Liver (tissue), 3 donors: ENCODE results near the gene TIE1.

ENCODE experiments used
- ATF3 ChIP-seq: IDR thresholded peaks from 2 replicates; pipeline ENCODE4 v1.6.1; 2016; ENCODE audit warnings: antibody characterized with exemption
- CTCF ChIP-seq: fragments of 150-350 bp; IDR thresholded peaks from 2 replicates; pipeline ENCODE4 v1.5.1; 2017; ENCODE audit warnings: improper control_type of control experiment, low read depth, low read length; ENCODE audit not compliant: missing input control
- EGR1 ChIP-seq, 2 donors: IDR thresholded peaks; 2 replicates each; pipeline ENCODE4 v1.6.1; 2016 to 2018; ENCODE audit warnings: antibody characterized with exemption in 2 of 2, low read depth in 2 of 2
- FOXA1 ChIP-seq: IDR thresholded peaks from 2 replicates; pipeline ENCODE4 v1.6.1; 2016; ENCODE audit warnings: antibody characterized with exemption
- GABPA ChIP-seq, 2 donors: IDR thresholded peaks in 1 of 2; conservative IDR thresholded peaks in 1 of 2; 2 replicates each; pipeline ENCODE4 v1.6.1; 2016; ENCODE audit warnings: antibody characterized with exemption in 2 of 2, mild to moderate bottlenecking in 1 of 2, moderate library complexity in 1 of 2
- HNF4A ChIP-seq, 2 donors: conservative IDR thresholded peaks; 2 replicates each; pipeline ENCODE4 v1.6.1; 2016; ENCODE audit warnings: antibody characterized with exemption in 2 of 2, mild to moderate bottlenecking in 2 of 2
- HNF4G ChIP-seq: IDR thresholded peaks from 2 replicates; pipeline ENCODE4 v1.6.1; 2016; ENCODE audit warnings: antibody characterized with exemption
- RAD21 ChIP-seq, 2 donors: IDR thresholded peaks; 2 replicates each; pipeline ENCODE4 v1.6.1; 2016; ENCODE audit warnings: antibody characterized with exemption in 2 of 2, mild to moderate bottlenecking in 2 of 2
- REST ChIP-seq: IDR thresholded peaks from 2 replicates; pipeline ENCODE4 v1.6.1; 2016; ENCODE audit warnings: antibody characterized with exemption, mild to moderate bottlenecking
- SP1 ChIP-seq: IDR thresholded peaks from 2 replicates; pipeline ENCODE4 v1.6.1; 2018; ENCODE audit warnings: antibody characterized with exemption, mild to moderate bottlenecking
- TAF1 ChIP-seq: conservative IDR thresholded peaks from 2 replicates; pipeline ENCODE4 v1.6.1; 2016; ENCODE audit warnings: antibody characterized with exemption, mild to moderate bottlenecking
- ZBTB33 ChIP-seq: IDR thresholded peaks from 2 replicates; pipeline ENCODE4 v1.6.1; 2016; ENCODE audit warnings: antibody characterized with exemption
- TF ChIP-seq, protein P1 (sequence below): IDR thresholded peaks from 2 replicates; pipeline ENCODE4 v1.6.1; 2016; ENCODE audit warnings: antibody characterized with exemption
- donor health status: healthy.
- donor health status: healthy.

DNA sequence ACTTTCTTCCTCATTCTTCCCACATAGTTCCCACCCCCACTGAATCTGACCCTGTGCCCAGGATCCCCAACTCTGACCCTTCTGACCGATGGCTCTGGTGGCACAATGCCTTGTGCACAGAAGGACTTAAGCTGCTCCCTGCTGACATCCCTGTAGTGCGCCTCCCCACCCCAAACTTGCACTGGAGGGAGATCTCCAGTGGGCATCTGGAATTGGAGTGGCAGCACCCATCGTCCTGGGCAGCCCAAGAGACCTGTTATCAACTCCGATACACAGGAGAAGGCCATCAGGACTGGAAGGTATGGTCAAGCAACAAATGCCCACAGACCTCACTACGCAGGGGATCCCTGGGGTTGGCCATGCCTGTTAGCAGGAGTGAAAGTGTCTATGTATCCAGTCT, 45.9 kb downstream of the TIE1 start:
- TF ChIP-seq HNF4G (no peak), CTCF (no peak), ATF3 (no peak), RAD21 (IDR thresholded peaks at IDR 0.05) (no peak), REST (no peak), SP1 (no peak), GABPA (IDR thresholded peaks at IDR 0.05 in 1 of 2, conservative IDR thresholded peaks at IDR 0.05 in 1 of 2) (no peak), HNF4A (conservative IDR thresholded peaks at IDR 0.05) (no peak), TAF1 (no peak), EGR1 (IDR thresholded peaks at IDR 0.05; ENCODE audit: low read depth in 2 of 2) (no peak), ZBTB33 (no peak), FOXA1 (no peak)
- TF ChIP-seq, protein P1, sequence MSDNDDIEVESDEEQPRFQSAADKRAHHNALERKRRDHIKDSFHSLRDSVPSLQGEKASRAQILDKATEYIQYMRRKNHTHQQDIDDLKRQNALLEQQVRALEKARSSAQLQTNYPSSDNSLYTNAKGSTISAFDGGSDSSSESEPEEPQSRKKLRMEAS = no peak
